Progenitor cell of endocrine pancreas (in vitro differentiated cells): ENCODE results near the gene TMEM144. TPM values are rescaled to one million over a fixed set of nuclear protein-coding genes. Genes with fewer than 3 reads are reported as not detected.

Experiments
- DNase-seq: peaks from one replicate; pipeline ENCODE4 v3.0.0; 2021; ENCODE audit warnings: low spot score; ENCODE audit not compliant: unreplicated experiment
- H3K27ac Mint-ChIP-seq: 2 replicates; pipeline ENCODE4 v1.8.0; 2021; ENCODE audit warnings: mild to moderate bottlenecking, moderate library complexity, mixed read lengths
- H3K27me3 Mint-ChIP-seq: 2 replicates; pipeline ENCODE4 v1.8.0; 2021; ENCODE audit warnings: mixed read lengths
- H3K36me3 Mint-ChIP-seq: 2 replicates; pipeline ENCODE4 v1.8.0; 2022; ENCODE audit warnings: mixed read lengths; ENCODE audit not compliant: insufficient read depth
- H3K4me1 Mint-ChIP-seq: 2 replicates; pipeline ENCODE4 v1.8.0; 2021; ENCODE audit warnings: low read depth, mixed read lengths
- H3K4me3 Mint-ChIP-seq: 2 replicates; pipeline ENCODE4 v1.8.0; 2021; ENCODE audit warnings: low read depth, mild to moderate bottlenecking, moderate library complexity, mixed read lengths
- H3K9me3 Mint-ChIP-seq: 2 replicates; pipeline ENCODE4 v1.8.0; 2021; ENCODE audit warnings: low read depth, mixed read lengths
- CTCF ChIP-seq: fragments of 200-600 bp; sonication (generic); IDR thresholded peaks from one replicate; pipeline ENCODE4 v1.5.0; 2021; ENCODE audit warnings: antibody characterized with exemption, mild to moderate bottlenecking; ENCODE audit not compliant: unreplicated experiment
- total RNA-seq: library from RNA; stranded (reverse); gene quantifications from 2 replicates; pipeline ENCODE4 v1.2.1, GENCODE V29; 2021

TMEM144 gene
- total RNA-seq, 1 donor from 2014 or later = 11.9 TPM

- H3K4me3 Mint-ChIP-seq = peak overlapping the region; percentile 83
- peak overlapping the region; percentile 71 for H3K27ac Mint-ChIP-seq
- H3K4me1 Mint-ChIP-seq = peaks cover 20% of the 10 kb centered on the region
Observed at GRCh38 chr4:158170691-158171561, 39.4 kb upstream of the TMEM144 start.

GRCh38 chr4:158172261-158173258, 37.7 kb upstream of the TMEM144 start, which contains the start of gene GASK1B:
GASK1B (minus strand) TSS chr4:158173025; CDS start chr4:158171375, 1,650 bp downstream.
- Mint-ChIP-seq H3K36me3 (peaks cover 2% of the 10 kb centered on the region), H3K4me1 (peaks cover 28% of the 10 kb centered on the region), H3K4me3 (peak within 1 kb of the TSS; percentile 83), H3K9me3 (no peaks in the 10 kb centered on the region), H3K27ac (peak within 1 kb of the TSS; percentile 93), H3K27me3 (no peaks in the 10 kb centered on the region)
- no peak for DNase-seq
- TF ChIP-seq CTCF = peak; percentile 72

More at GRCh38 chr4:158170691-158171561, 39.4 kb upstream of the TMEM144 start:
- no peak for TF ChIP-seq CTCF
- Mint-ChIP-seq H3K27me3 (no peaks in the 10 kb centered on the region), H3K36me3 (peaks cover 2% of the 10 kb centered on the region), H3K9me3 (no peaks in the 10 kb centered on the region)
- no peak for DNase-seq

GRCh38 chr4:158176108-158176507, 34.2 kb upstream of the TMEM144 start:
- no peaks in the 10 kb centered on the region for H3K27me3 Mint-ChIP-seq
- H3K36me3 Mint-ChIP-seq = no peaks in the 10 kb centered on the region
- H3K4me1 Mint-ChIP-seq = peaks cover 24% of the 10 kb centered on the region
- no peak overlapping the region for H3K27ac Mint-ChIP-seq
- H3K9me3 Mint-ChIP-seq = no peaks in the 10 kb centered on the region
- DNase-seq = no peak
- TF ChIP-seq CTCF = no peak
- H3K4me3 Mint-ChIP-seq = no peak overlapping the region

GRCh38 chr4:158176776-158177175, 33.5 kb upstream of the TMEM144 start:
- Mint-ChIP-seq H3K27ac (no peak overlapping the region), H3K9me3 (no peaks in the 10 kb centered on the region), H3K36me3 (no peaks in the 10 kb centered on the region), H3K4me1 (peaks cover 21% of the 10 kb centered on the region), H3K27me3 (no peaks in the 10 kb centered on the region), H3K4me3 (no peak overlapping the region)
- TF ChIP-seq CTCF = no peak
- DNase-seq = no peak

GRCh38 chr4:158179465-158179864, 30.8 kb upstream of the TMEM144 start:
- no peak for TF ChIP-seq CTCF
- H3K9me3 Mint-ChIP-seq = no peaks in the 10 kb centered on the region
- H3K27me3 Mint-ChIP-seq = no peaks in the 10 kb centered on the region
- H3K27ac Mint-ChIP-seq = no peak overlapping the region
- DNase-seq = no peak
- no peak overlapping the region for H3K4me3 Mint-ChIP-seq
- peaks cover 15% of the 10 kb centered on the region for H3K4me1 Mint-ChIP-seq
- no peaks in the 10 kb centered on the region for H3K36me3 Mint-ChIP-seq
